Testis (tissue), 2 donors: ENCODE results near the gene FBLN2.

Source experiments
- CTCF ChIP-seq, 3 experiments: fragments of 450-650 bp in 2 of 3; fragments of 200-600 bp in 1 of 3; sonication (generic) in 1 of 3; IDR thresholded peaks; one replicate each; pipeline ENCODE4 v1.5.1; 2016 to 2019; ENCODE audit warnings: antibody characterized with exemption in 3 of 3, mild to moderate bottlenecking in 2 of 3, moderate library complexity in 1 of 3
- POLR2A ChIP-seq: fragments of 450-650 bp; IDR thresholded peaks from one replicate; pipeline ENCODE4 v1.6.1; 2017; ENCODE audit warnings: antibody characterized with exemption, mild to moderate bottlenecking, moderate library complexity

- no peak for TF ChIP-seq CTCF (IDR thresholded peaks at IDR 0.05)
- TF ChIP-seq POLR2A: no peak
These were observed 20.3 kb downstream of the FBLN2 start for GRCh38 chr3:13569201-13569600.
